CD4-positive, alpha-beta memory T cell (primary cell): Measurements from ENCODE around the gene AP2A2. TPM values are rescaled to one million over a fixed set of nuclear protein-coding genes. Genes with fewer than 3 reads are reported as not detected.

Experiments used
- CTCF ChIA-PET: fragments of 350-600 bp; sonication (Branson Sonifier 250); formaldehyde crosslinking; loops from one replicate; lab custom pipeline; 2021; ENCODE audit warnings: inconsistent platforms; ENCODE audit not compliant: partially characterized antibody; lab: Charles Lee
- POLR2A ChIA-PET: fragments of 350-600 bp; sonication (Branson Sonifier 250); formaldehyde crosslinking; loops from one replicate; lab custom pipeline; 2021; ENCODE audit not compliant: partially characterized antibody; lab: Charles Lee
- DNase-seq, 5 donors: peaks; one replicate each; pipeline versions ENCODE4 v3.0.0 to v3.0.0-alpha.2; 2020 to 2022; ENCODE audit warnings: mixed read lengths in 1 of 5
- H3K27ac ChIP-seq: one replicate; pipeline ENCODE4 v1.7.0; 2013; ENCODE audit warnings: low read depth, low read length
- H3K27me3 ChIP-seq: 2 replicates; pipeline ENCODE4 v1.7.0; 2013; ENCODE audit warnings: mild to moderate bottlenecking, low read length, moderate library complexity; ENCODE audit not compliant: insufficient read depth
- H3K36me3 ChIP-seq: 2 replicates; pipeline ENCODE4 v1.7.0; 2013; ENCODE audit warnings: mild to moderate bottlenecking, low read length, moderate library complexity; ENCODE audit not compliant: insufficient read depth
- H3K4me1 ChIP-seq: 2 replicates; pipeline ENCODE4 v1.7.0; 2013; ENCODE audit warnings: mild to moderate bottlenecking, low read length, moderate library complexity; ENCODE audit not compliant: insufficient read depth
- H3K4me3 ChIP-seq, 2 donors: one replicate each; pipeline ENCODE4 v1.7.0; 2013; ENCODE audit warnings: low read length in 2 of 2, mild to moderate bottlenecking in 1 of 2
- H3K9me3 ChIP-seq, 2 donors: one replicate each; pipeline ENCODE4 v1.7.0; 2013; ENCODE audit warnings: low read length in 2 of 2, control low read depth in 1 of 2; ENCODE audit not compliant: control insufficient read depth in 1 of 2
- H3K27ac Mint-ChIP-seq, 7 donors: one replicate each; pipeline ENCODE4 v1.8.0; 2020 to 2021; ENCODE audit warnings: mixed read lengths in 7 of 7, mild to moderate bottlenecking in 6 of 7, inconsistent platforms in 3 of 7, moderate library complexity in 3 of 7
- H3K27me3 Mint-ChIP-seq, 2 donors: one replicate each; pipeline ENCODE4 v1.8.0; 2020 to 2021; ENCODE audit warnings: mixed read lengths in 2 of 2
- H3K36me3 Mint-ChIP-seq, 2 donors: one replicate each; pipeline ENCODE4 v1.8.0; 2020 to 2021; ENCODE audit warnings: mixed read lengths in 2 of 2, inconsistent platforms in 1 of 2, mild to moderate bottlenecking in 1 of 2
- H3K4me1 Mint-ChIP-seq, 4 donors: one replicate each; pipeline ENCODE4 v1.8.0; 2020 to 2021; ENCODE audit warnings: mixed read lengths in 4 of 4, mild to moderate bottlenecking in 1 of 4
- H3K4me3 Mint-ChIP-seq, 8 donors: one replicate each; pipeline ENCODE4 v1.8.0; 2020 to 2021; ENCODE audit warnings: mixed read lengths in 8 of 8, mild to moderate bottlenecking in 7 of 8, moderate library complexity in 6 of 8, inconsistent platforms in 3 of 8
- H3K9me3 Mint-ChIP-seq, 8 donors: one replicate each; pipeline ENCODE4 v1.8.0; 2020 to 2021; ENCODE audit warnings: mixed read lengths in 8 of 8, mild to moderate bottlenecking in 5 of 8, inconsistent platforms in 3 of 8, moderate library complexity in 1 of 8
- intact Hi-C: fragments of 100-400 bp; cut with micrococcal nuclease; formaldehyde crosslinking; loops from one replicate; pipeline ENCODE4 v1.15.1; 2023
- polyA plus RNA-seq, 2 donors: library from polyadenylated mRNA; unstranded; fragments of 300-500 nt; fragmentation: Illumina TruSeq; gene quantifications; one replicate each; pipeline ENCODE4 v1.2.3, GENCODE V29; 2021
- total RNA-seq, 2 experiments: library from RNA; stranded (reverse); gene quantifications; one replicate each; pipeline ENCODE4 v1.2.3, GENCODE V29; 2021

Gene AP2A2
- total and polyA plus RNA-seq, 4 experiments from 2014 or later: 5.1 to 87.4 (median 47.9) TPM

DNA sequence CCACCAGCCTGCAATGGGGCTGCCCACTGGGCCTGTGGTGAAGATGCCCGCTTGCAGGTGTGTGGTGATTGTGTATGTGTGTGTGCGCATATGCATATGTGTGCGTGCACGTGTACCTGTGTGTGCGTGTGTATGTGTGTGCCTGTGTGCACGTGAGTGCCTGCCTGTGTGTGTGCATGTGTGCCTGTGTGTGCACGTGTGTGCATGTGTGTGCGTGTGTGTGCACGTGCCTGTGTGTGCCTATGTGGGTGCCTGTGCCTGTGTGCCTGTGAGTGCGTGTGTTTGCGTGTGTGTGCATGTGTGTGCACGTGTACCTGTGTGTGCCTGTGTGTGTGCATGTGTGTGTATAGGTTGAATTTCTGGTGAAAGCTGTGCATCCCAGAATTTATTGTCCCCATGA is 113.3 kb downstream of the AP2A2 start:
- ChIA-PET POLR2A (no interaction called here), CTCF (no interaction called here)
- intact Hi-C loops: no loop called here
- H3K9me3 Mint-ChIP-seq: no peaks in the 10 kb centered on the region
- peaks cover under 1% of the 10 kb centered on the region in 2 donors for H3K27me3 Mint-ChIP-seq
- H3K4me3 ChIP-seq: no peak overlapping the region
- H3K27ac Mint-ChIP-seq: peak overlapping the region in 1 of 7 donors; percentile 22
- no peaks in the 10 kb centered on the region for H3K27me3 ChIP-seq
- H3K4me3 Mint-ChIP-seq: peak overlapping the region in 1 of 8 donors; percentile 38
- peaks cover 0 to 2% (median 0%) of the 10 kb centered on the region in 4 donors for H3K4me1 Mint-ChIP-seq
- H3K36me3 ChIP-seq: no peaks in the 10 kb centered on the region
- no peaks in the 10 kb centered on the region for H3K4me1 ChIP-seq
- no peak overlapping the region for H3K27ac ChIP-seq
- no peak for DNase-seq
- no peaks in the 10 kb centered on the region for H3K36me3 Mint-ChIP-seq
- H3K9me3 ChIP-seq: no peaks in the 10 kb centered on the region

DNA sequence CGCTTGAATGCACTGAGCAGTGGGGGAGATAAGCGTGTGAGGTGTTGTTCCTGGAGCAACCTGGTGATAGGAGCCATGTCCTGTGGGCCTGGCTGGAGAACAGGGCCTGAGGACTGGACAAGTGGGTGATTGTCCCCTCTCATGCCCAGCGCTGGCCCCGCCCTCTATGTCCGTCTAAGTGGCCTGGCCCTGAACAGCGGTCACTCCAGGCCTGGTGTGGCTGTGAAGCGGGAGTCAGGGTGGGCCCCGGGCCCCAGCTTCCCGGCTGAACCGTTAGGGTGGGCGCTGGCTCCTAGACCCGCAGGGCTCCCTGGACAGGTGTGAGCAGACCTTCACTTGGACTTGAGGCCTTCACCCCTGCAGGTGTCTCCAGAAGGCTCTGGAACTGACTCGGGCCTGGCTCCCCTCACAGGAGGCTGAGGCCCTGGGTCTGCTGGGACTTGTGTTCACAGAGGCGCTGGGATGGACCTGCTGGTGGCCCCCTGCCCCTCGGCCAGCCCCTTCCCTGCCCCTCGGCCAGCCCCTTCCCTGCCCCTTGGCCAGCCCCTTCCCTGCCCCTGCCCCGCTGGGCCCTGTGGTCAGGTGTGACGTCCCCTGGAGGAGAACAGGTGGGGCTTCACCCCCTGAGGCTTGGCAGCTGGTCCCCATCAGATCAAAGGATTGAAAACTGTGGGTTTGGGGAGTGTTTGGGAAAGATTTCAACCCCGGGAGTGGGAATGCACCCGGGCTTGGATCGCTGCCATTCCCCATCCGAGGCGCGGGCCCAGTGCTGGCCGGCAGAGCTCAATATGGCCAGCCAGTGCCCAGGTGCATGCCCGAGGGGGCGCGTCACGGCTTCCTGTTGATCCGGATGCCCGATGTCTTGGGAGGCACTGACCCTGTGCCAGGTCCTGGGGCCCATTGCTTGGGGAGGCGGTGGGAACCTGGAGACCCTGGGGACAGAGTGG is 114.1 kb downstream of the AP2A2 start:
- Mint-ChIP-seq H3K36me3 (no peaks in the 10 kb centered on the region), H3K27me3 (peaks cover 2% of the 10 kb centered on the region in 2 donors), H3K9me3 (no peaks in the 10 kb centered on the region), H3K27ac (no peak overlapping the region), H3K4me3 (no peak overlapping the region), H3K4me1 (peaks cover 0 to 2% (median 0%) of the 10 kb centered on the region in 4 donors)
- no peaks in the 10 kb centered on the region for H3K9me3 ChIP-seq
- no peaks in the 10 kb centered on the region for H3K4me1 ChIP-seq
- no peak overlapping the region for H3K4me3 ChIP-seq
- no peaks in the 10 kb centered on the region for H3K36me3 ChIP-seq
- H3K27ac ChIP-seq: no peak overlapping the region
- intact Hi-C loops: no loop called here
- CTCF ChIA-PET: no interaction called here
- DNase-seq: peak in 1 of 5 donors; percentile 32
- POLR2A ChIA-PET: no interaction called here
- H3K27me3 ChIP-seq: no peaks in the 10 kb centered on the region

DNA sequence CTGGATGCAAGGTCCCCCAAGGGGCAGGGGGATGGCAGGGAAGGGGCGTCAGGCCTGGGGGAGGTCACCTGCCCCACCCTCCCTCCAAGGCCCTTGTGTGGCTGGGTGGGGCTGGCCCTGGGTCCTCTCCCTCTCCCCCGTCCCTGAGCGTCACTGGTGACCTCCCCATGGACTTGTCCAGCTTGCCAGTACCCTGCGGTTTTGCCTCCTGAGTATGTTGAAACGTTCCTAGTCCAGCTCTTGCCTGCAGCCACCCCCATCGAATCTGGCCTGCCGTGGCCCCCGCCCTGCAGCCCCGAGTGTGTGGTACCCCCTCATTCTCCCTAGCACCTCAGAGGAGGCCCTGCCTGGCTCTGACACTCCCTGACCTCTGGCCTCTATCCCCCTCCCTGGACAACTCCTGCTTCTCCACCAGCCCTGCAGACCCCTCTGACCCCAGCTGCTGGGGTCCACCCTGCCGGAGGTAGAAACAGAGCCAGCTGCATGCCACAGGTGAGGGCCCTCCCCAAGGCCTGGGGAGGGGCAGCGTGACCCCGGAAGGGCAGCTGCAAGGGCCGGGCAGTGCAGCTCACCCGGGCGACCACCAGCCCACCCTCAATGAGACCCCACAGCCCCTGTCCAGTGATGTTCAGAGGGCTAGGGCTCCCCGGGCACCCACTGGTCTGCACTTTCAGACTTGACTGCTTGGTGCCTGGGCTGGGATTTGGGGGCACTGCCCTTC is 114.9 kb downstream of the AP2A2 start:
- no peak overlapping the region for H3K4me3 Mint-ChIP-seq
- H3K4me3 ChIP-seq: no peak overlapping the region
- DNase-seq: peak in 1 of 5 donors; percentile 29
- POLR2A ChIA-PET: no interaction called here
- H3K27me3 Mint-ChIP-seq: peaks cover 2 to 6% of the 10 kb centered on the region in 2 donors
- H3K9me3 Mint-ChIP-seq: no peaks in the 10 kb centered on the region
- intact Hi-C loops: no loop called here
- no peaks in the 10 kb centered on the region for H3K9me3 ChIP-seq
- CTCF ChIA-PET: no interaction called here
- no peaks in the 10 kb centered on the region for H3K27me3 ChIP-seq
- no peaks in the 10 kb centered on the region for H3K36me3 ChIP-seq
- no peaks in the 10 kb centered on the region for H3K36me3 Mint-ChIP-seq
- H3K4me1 Mint-ChIP-seq: peaks cover 0 to 2% (median 0%) of the 10 kb centered on the region in 4 donors
- no peak overlapping the region for H3K27ac ChIP-seq
- no peaks in the 10 kb centered on the region for H3K4me1 ChIP-seq
- no peak overlapping the region for H3K27ac Mint-ChIP-seq

DNA sequence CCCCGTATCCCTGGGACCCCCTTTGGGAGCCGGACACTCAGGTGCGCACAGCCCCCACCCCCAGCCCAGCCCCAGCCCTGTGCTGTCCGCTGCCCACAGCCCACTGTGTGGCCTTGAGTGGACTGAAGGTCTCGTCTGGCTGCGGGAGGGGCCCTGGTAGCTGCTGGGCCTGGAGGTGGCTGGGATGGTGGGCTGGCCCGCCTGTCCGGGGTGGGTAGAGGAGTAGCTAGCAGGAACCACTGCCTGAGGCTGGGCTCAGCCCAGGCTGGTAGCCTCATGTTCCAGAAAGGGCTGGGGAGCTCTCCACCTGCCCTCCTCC is 115.4 kb downstream of the AP2A2 start:
- CTCF ChIA-PET: no interaction called here
- intact Hi-C loops: no loop called here
- Histone ChIP-seq H3K27me3 (no peaks in the 10 kb centered on the region), H3K27ac (no peak overlapping the region), H3K4me3 (no peak overlapping the region), H3K4me1 (no peaks in the 10 kb centered on the region), H3K36me3 (no peaks in the 10 kb centered on the region), H3K9me3 (no peaks in the 10 kb centered on the region)
- Mint-ChIP-seq H3K27ac (no peak overlapping the region), H3K36me3 (no peaks in the 10 kb centered on the region), H3K4me1 (peaks cover 0 to 2% (median 0%) of the 10 kb centered on the region in 4 donors), H3K4me3 (no peak overlapping the region), H3K27me3 (peaks cover 2 to 6% of the 10 kb centered on the region in 2 donors), H3K9me3 (no peaks in the 10 kb centered on the region)
- peak in 1 of 5 donors; percentile 16 for DNase-seq
- POLR2A ChIA-PET: no interaction called here

DNA sequence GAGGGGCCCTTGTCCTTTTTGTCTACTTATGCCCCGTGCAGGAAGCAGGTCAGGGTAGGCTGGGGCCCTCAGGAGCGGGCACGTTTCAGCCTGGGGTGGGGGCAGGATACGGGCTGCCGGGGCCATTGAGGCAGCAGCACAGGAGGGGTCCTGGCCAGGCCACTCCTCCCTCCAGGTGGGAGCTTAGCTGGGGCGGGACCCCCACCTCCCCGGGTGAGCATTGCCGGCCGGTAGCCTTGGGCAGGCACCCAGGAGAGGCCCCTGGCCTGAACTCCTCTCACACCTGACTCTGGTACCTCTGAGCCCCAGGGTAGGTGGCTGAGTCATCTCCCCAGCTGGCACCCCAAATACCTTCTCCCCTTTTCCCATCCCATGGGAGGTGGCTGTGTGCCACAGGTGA is 115.8 kb downstream of the AP2A2 start:
- Mint-ChIP-seq H3K36me3 (no peaks in the 10 kb centered on the region), H3K27me3 (peaks cover 2 to 6% of the 10 kb centered on the region in 2 donors), H3K27ac (no peak overlapping the region), H3K4me3 (no peak overlapping the region), H3K9me3 (peaks cover 0 to 1% (median 0%) of the 10 kb centered on the region in 8 donors), H3K4me1 (peaks cover 0 to 2% (median 0%) of the 10 kb centered on the region in 4 donors)
- Histone ChIP-seq H3K4me3 (no peak overlapping the region), H3K4me1 (no peaks in the 10 kb centered on the region), H3K27ac (no peak overlapping the region), H3K36me3 (no peaks in the 10 kb centered on the region), H3K27me3 (no peaks in the 10 kb centered on the region), H3K9me3 (no peaks in the 10 kb centered on the region)
- intact Hi-C loops: no loop called here
- CTCF ChIA-PET: no interaction called here
- POLR2A ChIA-PET: no interaction called here
- no peak for DNase-seq

DNA sequence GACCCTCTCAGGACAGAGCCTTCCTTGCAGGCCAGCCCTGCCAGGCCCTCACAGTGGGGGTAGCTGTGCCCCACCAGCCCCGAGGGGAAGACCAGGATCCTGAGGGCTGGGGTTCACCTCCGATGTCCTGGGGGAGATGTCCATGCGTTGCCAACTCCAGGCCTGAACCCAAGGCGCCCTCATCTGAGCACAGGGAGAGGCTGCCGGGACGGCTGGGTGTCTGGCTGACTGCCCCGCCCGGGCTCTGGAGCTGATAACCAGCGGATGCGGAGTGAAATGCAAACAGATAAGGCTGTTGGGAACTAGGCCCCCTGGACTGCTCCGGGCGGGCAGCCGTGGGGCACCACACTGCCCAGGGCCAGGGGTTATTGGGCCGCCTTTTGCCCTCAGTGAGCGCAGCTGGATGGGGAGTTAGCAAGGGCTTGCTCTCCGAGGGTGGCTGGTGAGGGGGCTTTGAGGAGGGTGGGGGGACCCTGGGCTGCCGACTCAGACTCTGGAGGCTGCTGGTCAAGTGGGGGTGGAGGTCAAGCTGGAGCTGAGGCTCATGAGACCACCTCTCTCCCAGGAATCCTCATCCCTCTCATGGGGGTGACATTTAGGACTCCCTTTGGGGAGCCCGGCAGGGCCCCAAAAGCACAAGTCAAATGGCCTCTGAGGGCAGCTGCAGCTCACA is 116.4 kb downstream of the AP2A2 start:
- Histone ChIP-seq H3K4me1 (no peaks in the 10 kb centered on the region), H3K27ac (no peak overlapping the region), H3K27me3 (no peaks in the 10 kb centered on the region), H3K36me3 (no peaks in the 10 kb centered on the region), H3K9me3 (no peaks in the 10 kb centered on the region), H3K4me3 (no peak overlapping the region)
- Mint-ChIP-seq H3K27me3 (peaks cover 2 to 6% of the 10 kb centered on the region in 2 donors), H3K36me3 (no peaks in the 10 kb centered on the region), H3K4me1 (peaks cover 0 to 4% (median 2%) of the 10 kb centered on the region in 4 donors), H3K9me3 (peaks cover 0 to 3% (median 0%) of the 10 kb centered on the region in 8 donors), H3K27ac (no peak overlapping the region), H3K4me3 (no peak overlapping the region)
- CTCF ChIA-PET: interaction anchor here (1.6 kb wide), 1 partner anchor 194 kb away, joined by 3 read pairs; no protein-coding TSS in a partner anchor
- peak in 1 of 5 donors; percentile 33 for DNase-seq
- POLR2A ChIA-PET: no interaction called here
- intact Hi-C loops: no loop called here
